A673 (cell line): ENCODE data around the gene WSB2. TPM values are rescaled to one million over a fixed set of nuclear protein-coding genes. Genes with fewer than 3 reads are reported as not detected.
A peak's percentile ranks its signal among the peaks of the same experiment; 100 is the strongest.

Experiments
- BruUV-seq: library from RNA; stranded (reverse); fragments of 400-500 nt; replicated peaks from 2 replicates; lab custom pipeline; 2021; lab: Mats Ljungman, UMichigan
- CTCF ChIA-PET: fragments of 300-600 bp; sonication (Branson Sonifier 250); formaldehyde crosslinking; loops from one replicate; lab custom pipeline; 2022; ENCODE audit warnings: antibody characterized with exemption; lab: Charles Lee
- POLR2A ChIA-PET: fragments of 300-600 bp; sonication (Branson Sonifier 250); formaldehyde crosslinking; loops from one replicate; lab custom pipeline; 2022; ENCODE audit warnings: antibody characterized with exemption; ENCODE audit not compliant: low non-redundant PET; lab: Charles Lee
- DNase-seq: peaks from one replicate; pipeline ENCODE4 v3.0.0-alpha.2; 2015; ENCODE audit warnings: low spot score
- H3K27ac ChIP-seq: fragments of 200-600 bp; sonication (generic); 2 replicates; pipeline ENCODE4 v1.5.1; 2016; ENCODE audit warnings: mixed run types, low read depth, mild to moderate bottlenecking, mixed read lengths, antibody characterized with exemption, low read length; ENCODE audit not compliant: poor library complexity, severe bottlenecking
- H3K27me3 ChIP-seq: fragments of 200-600 bp; sonication (generic); replicated peaks from 2 replicates; pipeline ENCODE4 v1.6.1; 2017; ENCODE audit warnings: mixed run types, low read depth, mild to moderate bottlenecking, mixed read lengths, antibody characterized with exemption, low read length; ENCODE audit not compliant: insufficient read depth, poor library complexity
- H3K36me3 ChIP-seq: fragments of 200-600 bp; sonication (generic); 2 replicates; pipeline ENCODE4 v1.6.1; 2016; ENCODE audit warnings: mixed run types, mild to moderate bottlenecking, mixed read lengths, antibody characterized with exemption, low read length; ENCODE audit not compliant: insufficient read depth, poor library complexity, severe bottlenecking
- H3K4me1 ChIP-seq: fragments of 200-600 bp; sonication (generic); 2 replicates; pipeline ENCODE4 v1.6.1; 2017; ENCODE audit warnings: mixed run types, mild to moderate bottlenecking, mixed read lengths, antibody characterized with exemption, low read length; ENCODE audit not compliant: insufficient read depth, poor library complexity, severe bottlenecking
- H3K4me3 ChIP-seq: fragments of 200-600 bp; sonication (generic); 2 replicates; pipeline ENCODE4 v1.5.1; 2016; ENCODE audit warnings: low read depth, mixed run types, mild to moderate bottlenecking, mixed read lengths, low read length; ENCODE audit not compliant: poor library complexity, severe bottlenecking
- H3K9me3 ChIP-seq: fragments of 200-600 bp; sonication (generic); 2 replicates; pipeline ENCODE4 v1.6.1; 2016; ENCODE audit warnings: mixed run types, low read depth, mild to moderate bottlenecking, mixed read lengths, antibody characterized with exemption, low read length; ENCODE audit not compliant: poor library complexity, severe bottlenecking
- CTCF ChIP-seq: fragments of 300-800, 200-600 bp; sonication (generic); conservative IDR thresholded peaks from 2 replicates; pipeline ENCODE4 v1.5.1; 2017; ENCODE audit warnings: low read depth, mild to moderate bottlenecking, antibody characterized with exemption, low read length, moderate library complexity, mixed read lengths
- EZH2 ChIP-seq: fragments of 200-600 bp; sonication (generic); IDR thresholded peaks from 2 replicates; pipeline ENCODE4 v1.6.1; 2017; ENCODE audit warnings: borderline replicate concordance, low read depth, mild to moderate bottlenecking, mixed read lengths, antibody characterized with exemption, low read length; ENCODE audit not compliant: poor library complexity, severe bottlenecking
- intact Hi-C: fragments of 100-400 bp; cut with micrococcal nuclease; formaldehyde crosslinking; loops from one replicate; pipeline ENCODE4 v1.10.0; 2022; ENCODE audit not compliant: unreplicated experiment
- total RNA-seq: library from RNA; stranded (reverse); gene quantifications from 2 replicates; pipeline ENCODE4 v1.2.3, GENCODE V29; 2021

Gene WSB2
- total RNA-seq, 1 experiment from 2014 or later: 122 TPM

- TF ChIP-seq EZH2 (no peak), CTCF (peak; percentile 47)
- no TSS peak for BruUV-seq
- intact Hi-C loops: loop anchor here (5.0 kb wide), 2 partner anchors 73 to 313 kb away; partner anchors contain the start of genes PEBP1 and SUDS3
- peak; percentile 36 for DNase-seq
- no peaks in the 10 kb centered on the region for H3K36me3 ChIP-seq
- no peaks in the 10 kb centered on the region for H3K27me3 ChIP-seq
- H3K4me3 ChIP-seq: no peak overlapping the region
- CTCF ChIA-PET: no interaction called here
- H3K4me1 ChIP-seq: peaks cover 16% of the 10 kb centered on the region
- POLR2A ChIA-PET: no interaction called here
- no peak overlapping the region for H3K27ac ChIP-seq
- no peaks in the 10 kb centered on the region for H3K9me3 ChIP-seq
These were observed 3.6 kb upstream of the WSB2 start for GRCh38 chr12:118064608-118065007.

DNA sequence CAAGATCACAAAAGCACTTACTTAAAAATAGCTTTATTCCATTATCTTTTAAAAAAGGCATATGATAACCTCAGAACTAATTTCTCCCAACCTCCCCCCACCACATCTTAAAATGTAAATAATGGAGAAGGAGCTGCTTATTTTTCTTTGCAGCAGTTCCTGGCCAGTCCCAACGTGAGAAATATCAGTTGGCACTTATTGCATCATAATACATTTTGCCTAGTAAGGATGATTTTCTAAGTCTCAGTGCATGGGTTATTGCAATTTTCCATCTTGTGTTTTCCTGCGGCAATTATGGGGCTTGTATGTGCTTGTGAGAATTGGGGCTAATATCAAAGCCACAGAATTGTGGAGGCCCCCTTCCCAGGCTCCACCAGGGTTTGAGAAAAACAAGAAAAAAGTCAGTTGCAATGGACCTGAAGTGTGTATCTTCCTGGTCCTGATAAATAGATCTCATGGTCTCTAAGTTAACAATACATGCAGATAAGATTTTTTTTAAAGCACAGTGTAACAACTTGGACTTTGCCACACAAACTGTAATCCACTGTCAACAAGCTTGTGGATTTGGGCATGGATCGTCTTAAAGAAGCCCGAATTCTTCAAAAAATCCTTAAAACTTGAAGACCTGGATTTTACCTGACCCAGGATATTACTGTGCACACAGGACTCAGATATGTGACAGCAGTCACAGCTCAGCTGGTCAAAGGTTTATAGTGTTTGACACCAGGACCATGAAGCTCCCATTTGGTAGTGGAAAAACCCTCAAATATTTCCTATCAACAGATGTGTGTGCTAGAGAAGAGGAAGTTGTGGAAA lies 2.8 kb upstream of the WSB2 start:
- Histone ChIP-seq H3K27ac (no peak overlapping the region), H3K9me3 (no peaks in the 10 kb centered on the region), H3K27me3 (no peaks in the 10 kb centered on the region), H3K4me1 (peaks cover 22% of the 10 kb centered on the region), H3K4me3 (no peak overlapping the region), H3K36me3 (no peaks in the 10 kb centered on the region)
- intact Hi-C loops: loop anchor here (5.0 kb wide), 2 partner anchors 74 to 314 kb away; partner anchors contain the start of genes PEBP1 and SUDS3
- DNase-seq: no peak
- TF ChIP-seq CTCF (no peak), EZH2 (no peak)
- BruUV-seq: no TSS peak
- POLR2A ChIA-PET: no interaction called here
- CTCF ChIA-PET: no interaction called here

GRCh38 chr12:118061873-118062843 lies 1.2 kb upstream of the WSB2 start:
- DNase-seq: peak; percentile 67
- TF ChIP-seq EZH2 (no peak), CTCF (no peak)
- Histone ChIP-seq H3K9me3 (no peaks in the 10 kb centered on the region), H3K36me3 (no peaks in the 10 kb centered on the region), H3K27me3 (no peaks in the 10 kb centered on the region), H3K4me3 (peak overlapping the region; percentile 72), H3K27ac (peak overlapping the region; percentile 92), H3K4me1 (peaks cover 23% of the 10 kb centered on the region)
- POLR2A ChIA-PET: interaction anchor here (0.7 kb wide), 1 partner anchor 76 kb away, joined by 7 read pairs; no protein-coding TSS in a partner anchor
- intact Hi-C loops: loop anchor here (5.0 kb wide), 2 partner anchors 75 to 315 kb away; partner anchors contain the start of genes PEBP1 and SUDS3
- TSS peak; percentile 55 for BruUV-seq
- CTCF ChIA-PET: no interaction called here
